ENCODE measurements around the gene CDT1.

DNA sequence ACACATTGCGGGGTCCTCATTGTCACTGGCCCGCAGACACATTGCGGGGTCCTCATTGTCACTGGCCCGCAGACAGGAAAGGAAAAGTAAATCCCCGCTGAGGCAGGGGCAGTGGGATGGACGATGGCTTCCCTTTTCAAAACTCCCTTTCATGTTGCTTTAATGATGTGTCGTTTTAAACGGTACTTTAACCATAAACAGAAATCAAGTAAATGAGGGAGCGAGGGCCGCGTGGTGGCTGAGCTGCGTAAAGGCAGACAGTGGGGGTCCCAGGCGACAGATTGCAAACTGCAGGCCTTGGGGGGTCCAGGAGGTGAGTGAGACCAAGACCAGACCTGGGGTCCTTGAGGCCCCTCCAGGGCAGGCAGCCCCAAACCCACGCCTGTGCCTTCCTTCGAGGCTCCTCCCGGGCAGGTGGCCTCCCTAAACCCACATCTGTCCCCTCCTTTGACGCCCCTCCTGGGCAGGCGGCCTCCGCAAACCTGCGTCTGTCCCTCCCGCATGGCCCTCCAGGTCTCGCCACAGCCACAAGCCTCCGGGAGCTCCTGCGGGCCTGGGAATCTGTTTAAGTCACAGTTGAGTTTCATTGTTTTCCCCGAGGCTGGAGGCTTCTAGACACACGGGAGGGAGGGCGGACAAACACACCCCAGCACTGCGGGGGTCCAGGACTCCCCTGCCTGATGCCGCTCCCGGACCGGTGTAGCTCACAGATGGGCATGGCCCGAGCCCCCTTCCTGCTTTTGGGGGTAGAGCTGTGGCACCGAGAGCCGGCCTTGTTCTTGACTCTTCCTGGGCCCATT, 25.9 kb upstream of the CDT1 start:
- TF ChIP-seq GATA2 (IDR thresholded peaks at IDR 0.05; ENCODE audit: low read depth, low read length) = no peak
- no peak for TF ChIP-seq GATA3 (IDR thresholded peaks at IDR 0.05; ENCODE audit: low read depth, low read length)

Measured in SH-SY5Y (cell line).